Measurements from ENCODE around the gene ELMO1. TPM values are rescaled to one million over a fixed set of nuclear protein-coding genes. Genes with fewer than 3 reads are reported as not detected.

ELMO1 gene
- total and polyA plus RNA-seq, 2 of the 13 experiments (the other 11 are each of a cell fraction or from before 2014, with no cell fraction given), result 0.11 to 0.17 TPM

DNA sequence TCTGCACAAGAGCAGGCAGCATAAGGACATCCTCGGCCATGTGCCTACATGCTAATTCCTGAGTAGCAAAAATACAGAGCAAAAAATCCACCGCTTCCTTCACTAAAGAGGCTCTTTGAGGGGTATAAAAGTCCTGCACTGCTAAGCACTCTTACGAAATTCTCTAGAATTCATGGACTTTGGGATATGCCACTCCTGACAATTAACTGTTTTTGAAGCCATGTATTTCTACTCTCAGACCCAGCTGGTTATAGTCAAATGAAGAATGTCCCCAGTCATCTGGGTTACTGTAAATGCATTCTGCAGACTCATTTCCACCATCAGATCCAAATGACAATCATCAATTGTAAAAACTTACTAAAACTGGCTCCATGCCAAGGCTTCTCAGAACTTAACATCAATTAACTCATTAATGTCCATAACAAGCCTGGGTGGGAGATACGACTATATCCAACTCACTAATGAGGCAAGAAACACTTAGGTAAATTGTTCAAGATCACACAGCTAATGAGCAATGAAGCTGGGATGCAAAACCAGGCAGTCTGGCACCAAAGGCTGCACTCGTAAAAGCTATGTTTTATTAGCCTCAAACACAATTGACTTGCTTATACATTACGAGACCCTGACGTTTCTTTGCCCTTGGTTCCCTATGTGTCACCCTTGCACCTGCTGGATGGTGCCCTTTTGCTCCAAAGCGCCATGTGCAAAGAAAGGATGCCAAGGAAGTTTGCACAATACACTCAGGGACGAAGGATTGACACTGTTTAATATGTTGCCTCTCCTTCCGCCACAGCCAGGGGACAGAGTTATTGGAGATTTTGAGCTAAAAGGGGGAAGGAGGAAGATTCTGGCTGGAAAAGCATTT lies 250.4 kb downstream of the ELMO1 start (continued):
- TF ChIP-seq, protein P1, sequence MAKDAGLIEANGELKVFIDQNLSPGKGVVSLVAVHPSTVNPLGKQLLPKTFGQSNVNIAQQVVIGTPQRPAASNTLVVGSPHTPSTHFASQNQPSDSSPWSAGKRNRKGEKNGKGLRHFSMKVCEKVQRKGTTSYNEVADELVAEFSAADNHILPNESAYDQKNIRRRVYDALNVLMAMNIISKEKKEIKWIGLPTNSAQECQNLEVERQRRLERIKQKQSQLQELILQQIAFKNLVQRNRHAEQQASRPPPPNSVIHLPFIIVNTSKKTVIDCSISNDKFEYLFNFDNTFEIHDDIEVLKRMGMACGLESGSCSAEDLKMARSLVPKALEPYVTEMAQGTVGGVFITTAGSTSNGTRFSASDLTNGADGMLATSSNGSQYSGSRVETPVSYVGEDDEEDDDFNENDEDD (CRISPR knock-in tag; IDR thresholded peaks at IDR 0.05; ENCODE audit: borderline replicate concordance), result no peak
- no peak for TF ChIP-seq THYN1 (CRISPR knock-in tag; IDR thresholded peaks at IDR 0.05; ENCODE audit: borderline replicate concordance, low read depth)
- TF ChIP-seq E2F2 (CRISPR knock-in tag; IDR thresholded peaks at IDR 0.05; ENCODE audit: borderline replicate concordance), result no peak
- TF ChIP-seq ZHX1 (CRISPR knock-in tag; IDR thresholded peaks at IDR 0.05; ENCODE audit: low read depth), result no peak
- no peak for TF ChIP-seq ZNF446 (CRISPR knock-in tag; IDR thresholded peaks at IDR 0.05)
- 0 out of 2 replicates have a peak, but pooled peaks have one; percentile 48 for TF ChIP-seq ZNF510 (CRISPR knock-in tag; IDR thresholded peaks at IDR 0.05; ENCODE audit: low read depth)
- no peak for TF ChIP-seq NPAS2 (CRISPR knock-in tag; IDR thresholded peaks at IDR 0.05; ENCODE audit: borderline replicate concordance)
- TF ChIP-seq, protein P2, sequence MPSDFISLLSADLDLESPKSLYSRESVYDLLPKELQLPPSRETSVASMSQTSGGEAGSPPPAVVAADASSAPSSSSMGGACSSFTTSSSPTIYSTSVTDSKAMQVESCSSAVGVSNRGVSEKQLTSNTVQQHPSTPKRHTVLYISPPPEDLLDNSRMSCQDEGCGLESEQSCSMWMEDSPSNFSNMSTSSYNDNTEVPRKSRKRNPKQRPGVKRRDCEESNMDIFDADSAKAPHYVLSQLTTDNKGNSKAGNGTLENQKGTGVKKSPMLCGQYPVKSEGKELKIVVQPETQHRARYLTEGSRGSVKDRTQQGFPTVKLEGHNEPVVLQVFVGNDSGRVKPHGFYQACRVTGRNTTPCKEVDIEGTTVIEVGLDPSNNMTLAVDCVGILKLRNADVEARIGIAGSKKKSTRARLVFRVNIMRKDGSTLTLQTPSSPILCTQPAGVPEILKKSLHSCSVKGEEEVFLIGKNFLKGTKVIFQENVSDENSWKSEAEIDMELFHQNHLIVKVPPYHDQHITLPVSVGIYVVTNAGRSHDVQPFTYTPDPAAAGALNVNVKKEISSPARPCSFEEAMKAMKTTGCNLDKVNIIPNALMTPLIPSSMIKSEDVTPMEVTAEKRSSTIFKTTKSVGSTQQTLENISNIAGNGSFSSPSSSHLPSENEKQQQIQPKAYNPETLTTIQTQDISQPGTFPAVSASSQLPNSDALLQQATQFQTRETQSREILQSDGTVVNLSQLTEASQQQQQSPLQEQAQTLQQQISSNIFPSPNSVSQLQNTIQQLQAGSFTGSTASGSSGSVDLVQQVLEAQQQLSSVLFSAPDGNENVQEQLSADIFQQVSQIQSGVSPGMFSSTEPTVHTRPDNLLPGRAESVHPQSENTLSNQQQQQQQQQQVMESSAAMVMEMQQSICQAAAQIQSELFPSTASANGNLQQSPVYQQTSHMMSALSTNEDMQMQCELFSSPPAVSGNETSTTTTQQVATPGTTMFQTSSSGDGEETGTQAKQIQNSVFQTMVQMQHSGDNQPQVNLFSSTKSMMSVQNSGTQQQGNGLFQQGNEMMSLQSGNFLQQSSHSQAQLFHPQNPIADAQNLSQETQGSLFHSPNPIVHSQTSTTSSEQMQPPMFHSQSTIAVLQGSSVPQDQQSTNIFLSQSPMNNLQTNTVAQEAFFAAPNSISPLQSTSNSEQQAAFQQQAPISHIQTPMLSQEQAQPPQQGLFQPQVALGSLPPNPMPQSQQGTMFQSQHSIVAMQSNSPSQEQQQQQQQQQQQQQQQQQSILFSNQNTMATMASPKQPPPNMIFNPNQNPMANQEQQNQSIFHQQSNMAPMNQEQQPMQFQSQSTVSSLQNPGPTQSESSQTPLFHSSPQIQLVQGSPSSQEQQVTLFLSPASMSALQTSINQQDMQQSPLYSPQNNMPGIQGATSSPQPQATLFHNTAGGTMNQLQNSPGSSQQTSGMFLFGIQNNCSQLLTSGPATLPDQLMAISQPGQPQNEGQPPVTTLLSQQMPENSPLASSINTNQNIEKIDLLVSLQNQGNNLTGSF (CRISPR knock-in tag; IDR thresholded peaks at IDR 0.05), result no peak
- TF ChIP-seq, protein P3, sequence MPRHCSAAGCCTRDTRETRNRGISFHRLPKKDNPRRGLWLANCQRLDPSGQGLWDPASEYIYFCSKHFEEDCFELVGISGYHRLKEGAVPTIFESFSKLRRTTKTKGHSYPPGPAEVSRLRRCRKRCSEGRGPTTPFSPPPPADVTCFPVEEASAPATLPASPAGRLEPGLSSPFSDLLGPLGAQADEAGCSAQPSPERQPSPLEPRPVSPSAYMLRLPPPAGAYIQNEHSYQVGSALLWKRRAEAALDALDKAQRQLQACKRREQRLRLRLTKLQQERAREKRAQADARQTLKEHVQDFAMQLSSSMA (CRISPR knock-in tag; IDR thresholded peaks at IDR 0.05), result no peak
- no peak for TF ChIP-seq ZNF326 (CRISPR knock-in tag; IDR thresholded peaks at IDR 0.05; ENCODE audit: borderline replicate concordance)
- TF ChIP-seq TAF1 (CRISPR knock-in tag; IDR thresholded peaks at IDR 0.05), result no peak
- TF ChIP-seq SMYD3 (CRISPR knock-in tag; IDR thresholded peaks at IDR 0.05), result peak; percentile 43; the same call in 1 of the 2 replicates
- no peak for TF ChIP-seq SNAI1 (CRISPR knock-in tag; IDR thresholded peaks at IDR 0.05; ENCODE audit: borderline replicate concordance)
- no peak; the same call in 1 of the 2 replicates for TF ChIP-seq ZNF317 (CRISPR knock-in tag; IDR thresholded peaks at IDR 0.05)
- no peak for TF ChIP-seq ZNF33A (CRISPR knock-in tag; IDR thresholded peaks at IDR 0.05; ENCODE audit: borderline replicate concordance)
- no peak for TF ChIP-seq SIN3A (IDR thresholded peaks at IDR 0.05; ENCODE audit: borderline replicate concordance, low read depth, low read length)

All from HepG2 (cell line).